ENCODE measurements around the gene ABHD17C. TPM values are rescaled to one million over a fixed set of nuclear protein-coding genes. Genes with fewer than 3 reads are reported as not detected.

The ABHD17C gene
- total RNA-seq, 1 donor from 2014 or later: 5.9 TPM

GRCh38 chr15:80679167-80679803, 15.8 kb upstream of the ABHD17C start:
- Histone ChIP-seq H3K27me3 (ENCODE audit: low read depth) (peaks cover 51% of the 10 kb centered on the region), H3K36me3 (no peaks in the 10 kb centered on the region), H3K4me1 (no peaks in the 10 kb centered on the region), H3K9me3 (replicated peaks) (no peaks in the 10 kb centered on the region), H3K27ac (replicated peaks) (no peak overlapping the region), H3K4me3 (no peak overlapping the region)
- no peak for DNase-seq
- intact Hi-C loops (cut with micrococcal nuclease): no loop called here
- TF ChIP-seq CTCF (IDR thresholded peaks at IDR 0.05; ENCODE audit: borderline replicate concordance): no peak

- no peak for DNase-seq
- TF ChIP-seq CTCF (IDR thresholded peaks at IDR 0.05; ENCODE audit: borderline replicate concordance): no peak
- Histone ChIP-seq H3K4me1 (no peaks in the 10 kb centered on the region), H3K27me3 (ENCODE audit: low read depth) (peaks cover 51% of the 10 kb centered on the region), H3K9me3 (replicated peaks) (no peaks in the 10 kb centered on the region), H3K27ac (replicated peaks) (no peak overlapping the region), H3K4me3 (no peak overlapping the region), H3K36me3 (no peaks in the 10 kb centered on the region)
- intact Hi-C loops (cut with micrococcal nuclease): no loop called here
Measured at GRCh38 chr15:80679804-80680175, 15.3 kb upstream of the ABHD17C start.

GRCh38 chr15:80682201-80682600, 12.9 kb upstream of the ABHD17C start:
- Histone ChIP-seq H3K9me3 (replicated peaks) (no peaks in the 10 kb centered on the region), H3K27me3 (ENCODE audit: low read depth) (peaks cover 40% of the 10 kb centered on the region), H3K27ac (replicated peaks) (no peak overlapping the region), H3K36me3 (no peaks in the 10 kb centered on the region), H3K4me3 (no peak overlapping the region), H3K4me1 (no peaks in the 10 kb centered on the region)
- TF ChIP-seq CTCF (IDR thresholded peaks at IDR 0.05; ENCODE audit: borderline replicate concordance): no peak
- intact Hi-C loops (cut with micrococcal nuclease): no loop called here
- no peak for DNase-seq

- intact Hi-C loops (cut with micrococcal nuclease): no loop called here
- DNase-seq: no peak
- no peaks in the 10 kb centered on the region for H3K9me3 ChIP-seq (replicated peaks)
- H3K27me3 ChIP-seq (ENCODE audit: low read depth): peaks cover 19% of the 10 kb centered on the region
- no peaks in the 10 kb centered on the region for H3K36me3 ChIP-seq
- H3K4me1 ChIP-seq: no peaks in the 10 kb centered on the region
- H3K27ac ChIP-seq (replicated peaks): no peak overlapping the region
- TF ChIP-seq CTCF (IDR thresholded peaks at IDR 0.05; ENCODE audit: borderline replicate concordance): no peak
- H3K4me3 ChIP-seq: no peak overlapping the region
Measured at GRCh38 chr15:80684697-80685096, 10.4 kb upstream of the ABHD17C start.

GRCh38 chr15:80685628-80686027, 9.5 kb upstream of the ABHD17C start:
- TF ChIP-seq CTCF (IDR thresholded peaks at IDR 0.05; ENCODE audit: borderline replicate concordance): no peak
- intact Hi-C loops (cut with micrococcal nuclease): no loop called here
- no peaks in the 10 kb centered on the region for H3K36me3 ChIP-seq
- no peaks in the 10 kb centered on the region for H3K9me3 ChIP-seq (replicated peaks)
- H3K4me1 ChIP-seq: no peaks in the 10 kb centered on the region
- no peak overlapping the region for H3K4me3 ChIP-seq
- H3K27me3 ChIP-seq (ENCODE audit: low read depth): peaks cover 9% of the 10 kb centered on the region
- no peak overlapping the region for H3K27ac ChIP-seq (replicated peaks)
- DNase-seq: no peak
